Stimulated activated CD4-positive, alpha-beta T cell treated with anti-CD3 and anti-CD28 coated beads, TNF-alpha, amount 100 ng/mL, for 48 hours (primary cell): ENCODE measurements around the gene BTRC.
"Not testable (repeated sequence)": the region's sequence is repeated elsewhere in the genome, so short reads cannot be mapped to it uniquely, and the experiment has no call there.

Source experiments
- DNase-seq, 3 donors: peaks; one replicate each; pipeline ENCODE4 v3.0.0-alpha.2; 2020; ENCODE audit warnings: low read depth in 3 of 3

BTRC gene

DNA sequence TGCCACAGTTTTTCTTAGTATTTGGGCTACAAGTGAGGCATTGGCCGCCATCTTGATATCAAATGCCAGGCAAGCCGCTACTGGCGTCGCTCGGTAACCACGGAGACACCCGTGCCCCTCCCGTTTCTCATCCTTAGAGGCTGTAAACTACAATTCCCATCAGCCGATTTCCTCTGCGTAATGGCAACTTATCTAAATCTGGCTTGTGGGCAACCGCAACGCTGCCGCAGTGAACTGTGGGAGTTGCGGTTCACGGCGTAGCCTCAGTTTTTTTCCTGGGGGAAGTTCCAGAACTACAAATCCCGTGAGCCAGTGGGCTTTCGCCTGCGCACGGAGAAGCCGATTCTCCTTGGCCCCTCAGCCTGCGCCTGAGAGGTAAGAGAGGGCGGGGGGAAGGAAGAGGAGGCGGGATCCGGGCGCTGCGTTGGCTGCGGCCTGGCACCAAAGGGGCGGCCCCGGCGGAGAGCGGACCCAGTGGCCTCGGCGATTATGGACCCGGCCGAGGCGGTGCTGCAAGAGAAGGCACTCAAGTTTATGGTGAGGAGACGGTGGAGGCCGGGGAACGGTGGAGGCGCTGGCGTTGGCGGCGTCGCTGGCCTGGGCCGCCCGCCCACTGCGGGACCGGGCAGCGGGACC is at the start of gene BTRC:
TSS of gene BTRC (plus strand) at position 474 of the 636 bp plus-strand sequence. CDS start at position 490, 16 bp downstream.
- DNase-seq, result peak; percentile 85 to 95 (median 92)

DNA sequence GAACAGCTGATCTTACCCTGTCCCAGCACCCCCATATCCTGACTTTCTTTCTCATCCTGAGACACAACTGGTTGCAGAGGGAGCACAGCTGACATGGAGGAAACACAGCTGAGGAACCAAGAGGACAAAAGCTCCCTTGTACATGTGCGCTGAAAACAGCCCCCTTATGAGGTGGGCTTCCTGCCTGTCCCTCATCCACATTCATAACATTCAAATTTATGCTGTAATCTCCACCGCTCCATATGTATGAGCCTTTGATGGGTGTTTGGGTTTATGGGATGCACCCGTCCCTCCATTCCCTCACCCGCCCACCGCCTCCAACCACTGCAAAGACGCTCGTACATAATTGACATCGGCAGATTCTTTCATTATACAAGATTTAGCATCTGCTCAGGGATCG is 49.6 kb upstream of the BTRC start:
- no peak for DNase-seq

DNA sequence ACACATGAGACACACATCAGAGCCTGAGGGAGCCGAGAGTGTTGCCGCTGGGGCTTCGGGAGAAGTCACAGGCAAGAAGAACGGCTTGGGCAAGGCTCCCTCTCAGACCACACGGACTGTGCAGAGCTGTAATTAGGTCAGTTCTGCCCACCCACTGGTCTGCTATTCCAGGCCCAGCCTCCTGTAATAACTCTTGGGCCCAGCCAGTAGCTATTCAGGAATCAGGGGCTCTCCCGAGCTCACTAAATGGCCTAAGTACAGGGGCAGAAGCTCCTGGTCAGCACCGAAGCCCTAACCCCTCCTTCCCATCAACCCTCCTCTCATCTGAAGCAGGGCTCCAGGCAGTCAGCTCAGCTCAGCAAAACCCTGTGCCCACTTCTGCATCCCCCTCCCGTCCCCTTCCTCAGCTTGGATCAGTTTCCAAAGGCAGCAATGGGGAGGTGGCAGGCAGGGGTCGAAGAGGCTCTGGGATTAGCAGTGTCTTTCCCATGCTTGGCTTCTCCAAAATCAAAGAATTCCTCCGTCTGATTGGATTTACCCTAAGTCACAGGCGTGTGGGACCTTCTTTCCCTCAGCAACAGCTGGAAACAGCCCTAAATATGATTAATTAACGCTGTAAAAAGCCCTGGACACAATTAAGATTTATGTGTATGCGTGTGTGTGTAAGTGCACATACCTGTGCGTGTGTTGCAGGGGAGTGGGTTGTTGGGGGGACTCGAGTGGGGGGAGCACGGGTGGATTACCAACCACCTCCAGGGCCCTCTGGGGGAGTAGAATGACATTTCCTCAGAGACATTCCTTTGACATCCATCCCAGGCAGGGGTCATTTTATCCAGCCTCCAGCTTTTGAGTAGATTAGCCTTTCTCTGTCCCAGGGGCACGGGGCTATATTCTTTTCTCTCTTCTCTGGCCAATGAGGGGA is 48.4 kb upstream of the BTRC start:
- no peak for DNase-seq

DNA sequence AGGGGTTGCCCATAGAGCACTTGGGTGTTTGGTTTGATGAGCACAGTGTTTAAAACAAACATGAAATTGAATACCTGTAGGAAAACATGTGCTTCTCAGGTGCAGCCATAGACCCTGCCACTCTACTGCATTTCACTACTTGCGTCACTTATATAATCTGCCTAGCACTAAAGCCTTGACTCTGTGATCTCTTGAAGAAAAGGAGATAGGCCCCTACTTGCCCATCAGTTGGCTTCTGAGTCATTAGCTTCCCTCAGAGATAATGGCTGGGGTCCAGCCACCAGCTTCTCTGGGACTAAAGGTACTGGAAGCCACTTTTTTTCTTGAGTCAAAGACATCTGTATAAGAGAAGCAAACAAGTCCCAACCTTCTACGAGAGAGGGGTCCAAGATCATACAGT is 45.9 kb upstream of the BTRC start:
- no peak for DNase-seq

DNA sequence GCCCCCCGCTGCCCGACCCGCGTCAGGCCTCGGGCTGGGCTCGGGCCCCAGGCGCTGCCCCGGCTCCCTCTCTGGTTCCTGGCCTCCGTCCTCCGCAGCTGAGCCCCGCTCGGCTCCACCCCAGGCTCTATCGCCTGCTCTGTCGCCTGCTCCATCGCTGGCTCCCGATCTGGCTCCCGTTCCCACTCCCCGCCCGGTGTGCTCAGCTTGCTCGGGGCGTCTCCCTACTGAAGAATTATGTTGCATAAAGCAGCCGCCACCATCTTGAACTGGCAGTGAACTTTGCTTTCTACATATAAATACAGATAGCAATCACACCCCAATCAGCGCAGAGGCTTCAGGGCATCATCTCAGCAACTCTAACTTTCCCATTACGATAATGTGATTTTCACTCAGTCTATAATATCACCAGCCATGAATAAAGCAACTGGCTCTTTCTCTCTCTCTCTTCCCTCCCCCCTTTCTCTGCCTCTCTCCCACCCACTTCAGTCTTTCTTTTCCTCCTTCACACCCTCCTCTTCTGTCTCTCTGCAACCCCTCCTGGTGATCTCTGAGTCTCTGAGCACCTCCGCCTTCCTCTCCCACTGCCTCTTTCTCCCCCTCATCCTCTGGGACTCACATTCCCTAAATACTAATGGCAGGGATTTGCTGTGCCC is 43.3 kb upstream of the BTRC start:
- no peak for DNase-seq

DNA sequence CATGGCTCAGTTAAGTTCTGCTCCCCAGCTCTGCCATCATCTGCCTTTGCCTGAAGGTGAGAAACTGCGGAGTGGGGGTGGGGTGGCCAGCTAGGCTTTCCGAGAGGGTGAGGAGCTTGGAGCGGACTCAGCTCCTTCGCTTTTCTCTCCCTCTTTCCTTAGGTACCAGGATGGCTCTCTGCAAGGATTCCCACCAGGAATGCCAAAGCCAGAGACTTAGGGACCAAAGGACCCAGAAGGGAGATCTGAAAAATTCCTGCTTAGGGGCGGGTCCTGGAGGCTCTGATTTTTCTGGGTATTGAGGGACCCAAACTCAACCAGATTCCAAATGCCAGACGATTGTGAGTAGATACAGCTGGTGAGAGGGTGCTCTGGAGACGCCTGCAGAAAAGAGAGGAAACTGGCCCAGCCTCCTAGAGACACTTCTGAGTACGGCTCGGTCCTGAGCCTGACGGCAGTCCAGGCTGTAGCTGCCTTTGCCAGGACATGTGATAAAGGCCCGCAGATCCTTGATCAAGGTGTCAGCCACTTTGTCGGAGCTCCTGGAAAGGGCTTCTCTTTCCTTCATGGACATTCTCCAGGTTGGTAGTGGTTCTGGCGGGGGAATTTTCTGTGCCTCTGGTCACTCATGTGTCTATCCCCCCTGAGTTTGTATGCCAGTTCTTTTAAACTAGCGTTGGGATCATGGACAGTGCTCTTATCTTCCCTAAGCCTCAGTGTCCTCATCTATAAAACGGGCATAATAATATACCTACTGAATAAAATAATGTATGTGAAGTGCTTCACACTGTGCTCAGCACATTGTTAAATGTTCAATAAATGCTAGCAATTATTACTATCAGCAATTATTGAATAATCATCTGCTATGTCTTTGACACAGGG is 42.5 kb upstream of the BTRC start:
- DNase-seq, result no peak

DNA sequence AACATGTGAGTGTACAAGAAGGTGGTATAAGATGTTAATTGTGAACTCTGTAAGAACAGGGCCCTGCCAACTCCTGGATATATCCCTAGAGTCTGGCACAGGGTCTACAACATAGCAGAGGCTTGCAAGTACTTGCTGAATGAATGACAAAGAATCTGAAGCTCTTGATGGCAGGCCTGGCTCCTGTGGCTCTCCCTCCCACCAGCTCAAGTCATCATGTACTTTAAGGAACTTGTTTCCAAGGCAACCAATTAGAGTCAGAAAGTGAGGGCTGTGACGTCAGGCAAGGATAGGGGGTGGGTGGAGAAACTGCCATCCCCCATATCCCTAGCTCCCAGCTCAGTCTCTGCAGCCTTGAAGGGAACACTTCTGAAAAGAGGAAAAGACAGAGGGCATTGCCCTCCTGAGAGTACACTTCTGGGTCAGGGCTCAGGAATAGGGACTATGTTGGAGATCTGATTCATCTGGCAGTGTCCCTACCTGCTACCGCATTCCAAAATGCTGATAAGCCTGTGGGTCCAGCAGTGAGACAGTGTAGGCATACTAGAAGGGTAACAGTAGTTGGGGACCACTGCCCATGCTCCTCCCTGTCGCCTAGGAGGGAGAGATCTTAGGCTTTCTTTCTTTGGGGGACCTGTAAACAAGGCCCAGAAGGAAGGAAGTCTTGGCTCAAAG is 34.6 kb upstream of the BTRC start:
- DNase-seq, result no peak

DNA sequence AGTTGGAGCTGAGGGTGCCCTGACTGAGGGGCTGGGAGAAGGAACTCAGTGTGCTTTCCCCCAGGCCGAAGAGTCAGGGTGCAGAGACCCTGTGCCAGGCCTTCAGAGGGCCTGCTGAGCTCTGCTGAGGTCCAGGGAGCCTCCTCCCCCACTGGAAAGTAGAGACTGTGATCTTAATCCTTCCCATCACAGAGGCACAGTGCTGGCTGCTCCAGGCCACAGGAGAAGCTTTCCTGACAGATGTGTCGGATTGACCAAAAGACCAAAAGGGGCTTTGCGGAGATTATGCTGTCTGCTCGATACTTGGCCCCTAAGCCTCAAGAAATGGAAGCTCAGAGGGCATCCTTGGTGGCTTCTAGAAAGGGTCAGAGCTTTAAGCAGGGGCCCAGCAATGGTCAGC is 32.9 kb upstream of the BTRC start:
- no peak for DNase-seq

DNA sequence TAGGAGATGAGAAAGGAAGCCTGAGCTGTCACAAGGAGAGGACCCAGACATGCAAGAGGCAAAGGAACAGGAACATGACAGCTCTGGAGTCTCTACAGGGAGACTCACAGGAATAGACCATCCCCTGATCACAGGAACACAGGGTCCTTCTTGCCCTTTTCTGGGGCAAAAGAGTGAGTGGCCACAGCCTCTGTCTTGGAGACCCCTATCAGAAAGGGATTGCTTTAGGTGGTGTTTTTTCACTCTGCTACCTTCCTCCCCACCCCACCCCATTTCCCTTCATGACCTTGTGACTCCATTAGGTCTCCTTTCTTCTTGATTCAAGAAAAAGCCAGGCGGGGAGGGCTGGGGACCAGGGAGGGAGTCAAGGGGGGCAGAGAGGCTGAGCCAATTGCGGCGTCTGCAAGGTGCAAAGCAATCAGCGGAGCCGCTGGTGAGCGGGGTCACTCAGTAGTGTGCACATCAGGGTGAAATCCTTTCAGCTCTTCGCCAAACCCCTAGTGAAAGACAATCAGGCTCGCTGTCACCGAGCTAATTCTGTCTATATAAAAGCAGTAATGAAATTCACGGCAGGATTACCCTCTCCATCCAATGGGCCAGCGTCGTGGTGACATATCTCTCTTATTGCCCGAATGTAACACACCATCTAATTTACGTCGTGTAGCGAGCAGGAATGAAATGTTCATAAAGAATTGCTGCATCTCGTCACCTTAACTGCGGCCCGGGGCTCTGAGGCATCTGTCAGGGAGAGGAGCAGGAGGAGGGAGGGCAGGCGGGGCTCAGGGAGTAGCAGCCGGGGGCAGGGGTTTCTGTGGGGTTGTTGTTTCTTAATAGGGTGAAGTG is 31.5 kb upstream of the BTRC start:
- DNase-seq, result no peak

DNA sequence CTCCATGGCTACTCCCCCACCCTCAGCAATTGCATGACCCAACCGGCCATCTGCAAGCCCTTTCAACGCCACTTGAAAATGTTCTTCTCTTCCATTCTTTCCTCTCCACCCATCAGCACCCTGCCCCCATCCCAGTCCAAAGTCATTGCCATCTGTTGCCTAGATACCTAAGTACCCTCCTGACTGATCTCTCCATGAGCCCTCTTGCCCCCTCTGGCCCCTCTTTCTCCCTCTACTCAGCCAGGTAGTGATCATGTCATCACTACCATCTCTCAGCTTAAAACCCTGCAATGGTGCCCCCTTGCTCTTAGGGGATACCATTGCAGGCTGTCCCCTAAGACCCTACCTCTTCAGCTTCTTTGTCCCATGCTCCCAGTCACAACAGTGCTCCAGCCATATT is 30.5 kb upstream of the BTRC start:
- no peak for DNase-seq

DNA sequence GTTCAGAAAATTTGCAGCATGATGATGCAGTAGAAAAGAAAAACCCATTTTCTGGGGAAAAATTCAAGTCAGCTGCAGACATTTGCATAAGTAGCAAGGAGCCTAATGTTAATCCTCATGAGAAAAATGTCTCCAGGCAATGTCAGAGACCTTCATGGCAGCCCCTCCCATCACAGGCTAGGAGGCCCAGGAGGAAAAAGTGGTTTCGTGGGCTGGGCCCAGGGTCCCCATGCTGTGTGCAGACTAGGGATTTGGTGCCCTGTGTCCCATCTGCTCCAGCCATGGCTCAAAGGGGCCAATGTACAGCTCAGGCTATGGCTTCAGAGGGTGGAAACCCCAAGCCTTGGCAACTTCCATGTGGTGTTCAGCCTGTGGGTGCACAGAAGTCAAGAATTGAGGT is 26.5 kb upstream of the BTRC start:
- DNase-seq, result not testable (repeated sequence)

DNA sequence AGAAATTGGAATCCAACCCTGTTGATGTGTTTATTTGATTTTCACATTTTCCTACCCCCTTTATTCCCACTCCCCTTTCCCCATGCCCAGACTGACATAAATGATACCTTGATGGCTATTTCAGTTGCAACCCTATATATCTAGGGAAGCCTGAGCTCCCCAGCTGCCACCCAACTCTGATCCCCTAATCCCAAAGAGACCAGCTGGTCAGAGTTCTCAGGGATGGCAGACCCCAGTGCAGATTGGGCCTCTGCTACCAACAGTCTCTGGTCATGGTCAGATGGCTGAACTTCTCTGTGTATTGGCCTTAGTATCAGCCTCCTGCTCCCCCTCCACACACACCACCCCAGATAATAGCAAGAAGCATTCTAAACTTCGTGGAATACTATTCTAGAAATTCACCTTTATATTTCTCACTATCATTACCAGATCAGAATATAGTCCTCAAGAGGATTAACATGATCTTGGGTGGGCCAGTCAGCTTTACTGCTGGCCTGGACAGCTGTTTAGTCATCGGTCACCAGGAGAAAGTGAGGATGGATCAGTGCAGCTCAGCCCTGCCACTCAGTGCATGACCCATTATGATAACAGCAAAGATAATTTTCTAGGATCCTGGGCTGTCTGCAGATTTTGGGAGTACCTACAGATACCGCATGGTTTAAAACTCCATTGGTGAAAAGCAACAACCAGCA is 24.5 kb upstream of the BTRC start:
- DNase-seq, result no peak

DNA sequence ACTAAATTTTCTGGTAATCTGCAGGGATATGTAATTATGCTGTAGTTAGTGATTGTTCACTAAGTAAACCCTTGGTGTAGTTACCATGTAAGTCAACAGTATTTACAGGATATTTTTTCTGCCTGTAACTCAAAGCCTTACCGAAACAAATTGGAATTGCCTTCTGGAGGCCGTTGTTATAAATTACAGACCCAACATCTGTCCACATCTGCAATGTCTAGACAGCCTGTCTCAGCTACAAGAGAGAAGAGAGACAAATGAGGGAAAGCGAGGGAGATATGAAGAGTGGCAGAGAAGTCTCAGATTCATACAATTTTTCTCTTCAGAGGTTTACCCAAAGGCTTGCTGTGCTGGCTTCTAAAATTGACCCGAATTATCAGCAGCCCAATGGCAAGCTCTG is 23.7 kb upstream of the BTRC start:
- no peak for DNase-seq

DNA sequence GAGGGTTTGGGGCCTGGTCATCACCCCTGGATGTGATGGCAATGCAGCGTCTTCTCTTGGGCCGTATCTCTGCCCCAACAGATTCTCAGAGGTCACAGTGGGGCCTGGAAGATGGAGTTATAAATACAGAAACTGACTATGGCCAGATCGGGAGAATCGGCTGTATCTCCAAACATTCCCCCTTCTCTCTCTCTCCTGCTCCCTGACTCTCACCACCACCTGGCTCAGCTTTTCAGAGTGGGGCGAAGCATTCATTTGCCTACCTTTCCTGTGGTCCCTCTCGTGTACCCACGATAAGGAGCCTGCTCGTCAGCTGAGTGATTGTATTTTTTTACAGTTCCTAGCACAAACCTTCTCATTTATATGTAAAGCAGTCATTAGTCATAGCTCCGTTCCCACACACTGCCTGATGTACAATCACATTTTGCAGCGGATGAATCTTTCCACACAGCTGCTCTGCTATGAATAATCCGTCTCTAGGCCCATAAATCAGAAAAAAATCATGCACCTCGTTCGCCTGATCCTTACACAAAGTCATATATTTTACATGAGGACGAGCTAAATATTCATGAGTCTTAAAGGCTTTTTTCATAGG is 23.2 kb upstream of the BTRC start:
- no peak for DNase-seq

DNA sequence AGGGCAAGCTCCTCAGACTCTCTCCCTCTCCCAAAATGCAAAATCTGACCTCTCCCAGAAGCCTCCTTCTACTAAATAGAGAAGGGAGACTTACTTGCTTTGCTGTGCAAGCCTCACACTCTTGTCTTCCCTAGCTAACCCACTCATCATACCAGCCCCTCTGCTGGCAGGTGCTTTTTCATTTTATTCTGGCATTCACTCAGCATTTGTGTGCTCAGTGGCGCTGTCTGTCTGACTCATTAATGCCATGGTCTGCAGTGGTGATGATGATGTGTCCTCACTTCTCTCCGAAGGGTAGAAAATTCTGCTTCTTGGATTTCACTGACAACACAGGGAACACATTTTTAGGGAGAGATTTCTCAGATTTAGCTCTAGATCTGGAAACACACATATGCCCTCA is 22.0 kb upstream of the BTRC start:
- no peak for DNase-seq

DNA sequence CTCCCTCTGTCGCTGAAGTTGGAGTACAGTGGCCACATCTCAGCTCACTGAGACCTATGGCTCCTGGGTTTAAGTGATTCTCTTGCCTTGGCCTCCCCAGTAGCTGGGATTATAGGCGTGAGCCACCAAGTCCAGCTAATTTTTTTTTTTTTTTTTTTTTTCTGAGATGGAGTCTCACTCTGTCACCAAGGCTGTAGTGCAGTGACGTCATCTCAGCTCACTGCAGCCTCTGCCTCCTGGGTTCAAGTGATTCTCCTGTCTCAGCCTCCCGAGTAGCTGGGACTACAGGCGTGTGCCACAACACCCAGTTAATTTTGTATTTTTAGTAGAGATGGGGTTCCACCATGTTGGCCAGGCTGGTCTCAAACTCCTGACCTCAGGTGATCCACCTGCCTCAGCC is 19.7 kb upstream of the BTRC start:
- not testable (repeated sequence) for DNase-seq

DNA sequence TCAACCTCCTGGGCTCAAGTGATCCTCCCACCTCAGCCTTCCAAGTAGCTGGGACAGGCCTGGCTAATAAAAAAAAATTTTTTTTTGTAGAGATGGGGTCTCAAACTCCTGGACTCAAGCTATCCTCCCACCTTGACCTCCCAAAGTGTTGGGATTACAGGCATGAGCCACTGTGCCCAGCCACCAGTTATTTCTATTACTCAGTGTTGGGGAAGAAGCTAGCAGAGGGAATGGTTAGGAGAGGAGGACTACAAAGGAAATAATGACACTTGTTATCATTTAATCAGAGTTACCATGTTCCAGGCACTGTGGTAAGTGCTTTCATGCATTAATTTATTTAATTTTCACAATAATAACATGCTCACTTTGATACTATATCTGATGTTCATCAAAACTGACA is 17.6 kb upstream of the BTRC start:
- no peak for DNase-seq

DNA sequence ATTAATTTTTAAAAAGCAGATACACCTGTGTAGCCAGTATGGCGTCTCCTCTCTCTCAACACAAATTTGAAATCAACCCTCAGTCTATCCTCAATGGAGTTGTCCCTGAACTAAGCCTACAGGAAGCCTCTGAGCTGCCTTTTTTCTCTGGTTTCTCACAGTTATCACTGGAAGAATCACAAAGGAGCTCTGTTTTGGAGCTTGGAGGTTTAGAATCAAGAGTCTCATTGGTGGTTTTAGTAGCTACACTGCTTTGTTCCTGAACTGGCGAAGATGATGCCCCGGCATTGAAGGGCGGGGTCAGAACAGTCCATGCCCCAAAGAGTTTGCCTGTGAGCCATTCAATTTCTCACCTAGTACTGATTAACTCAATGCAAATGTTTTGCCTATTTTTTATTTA is 16.1 kb upstream of the BTRC start:
- DNase-seq, result no peak

DNA sequence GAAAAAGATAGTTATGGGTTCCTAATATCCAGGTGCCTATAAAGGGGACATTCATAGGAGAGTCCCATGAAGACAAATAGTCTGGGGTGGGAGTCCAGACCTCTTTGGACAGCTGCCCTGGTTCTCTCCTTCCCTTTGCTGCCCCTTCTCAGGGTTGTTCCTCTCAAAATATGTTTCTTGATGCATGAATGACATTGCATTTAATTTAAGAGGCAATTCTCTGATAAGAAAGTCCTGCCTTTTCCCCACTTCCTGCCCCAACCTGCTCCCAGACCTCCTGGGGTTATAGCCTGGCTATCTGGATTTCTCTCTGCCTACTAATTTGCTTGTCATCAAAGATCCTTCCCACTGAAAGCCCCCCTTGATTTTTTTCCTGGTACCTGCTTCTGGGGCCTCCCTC is 12.5 kb upstream of the BTRC start:
- DNase-seq, result no peak
